ENCODE measurements around the gene ZNF577. TPM values are rescaled to one million over a fixed set of nuclear protein-coding genes. Genes with fewer than 3 reads are reported as not detected.
"Not testable (repeated sequence)": the region's sequence is repeated elsewhere in the genome, so short reads cannot be mapped to it uniquely, and the experiment has no call there.

ZNF577 gene
- total RNA-seq, 1 experiment from 2014 or later: 5.4 TPM

DNA sequence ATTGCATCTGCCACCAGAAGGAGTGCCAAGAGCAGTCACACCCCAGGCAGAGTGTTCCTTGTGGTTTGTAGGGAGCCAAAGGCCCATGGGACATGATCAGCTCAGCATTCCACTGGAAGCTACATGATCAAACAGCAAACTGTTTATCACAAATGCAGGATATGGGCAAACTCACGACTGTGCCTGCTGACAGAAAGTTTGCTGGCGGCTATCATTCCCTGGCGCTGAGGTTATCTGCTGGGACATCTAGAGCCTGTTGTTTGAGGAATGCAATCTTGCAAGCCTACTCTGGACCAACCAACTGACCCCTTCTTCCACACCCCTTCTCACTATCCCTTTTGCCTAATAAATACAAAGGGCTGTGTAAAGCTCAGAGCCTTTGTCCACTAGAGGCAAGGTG lies 31.9 kb upstream of the ZNF577 start:
- no peaks in the 10 kb centered on the region for H3K36me3 ChIP-seq (ENCODE audit: low read depth)
- no peak for TF ChIP-seq EZH2 (IDR thresholded peaks at IDR 0.05; ENCODE audit: low read depth)
- TF ChIP-seq, protein P1, sequence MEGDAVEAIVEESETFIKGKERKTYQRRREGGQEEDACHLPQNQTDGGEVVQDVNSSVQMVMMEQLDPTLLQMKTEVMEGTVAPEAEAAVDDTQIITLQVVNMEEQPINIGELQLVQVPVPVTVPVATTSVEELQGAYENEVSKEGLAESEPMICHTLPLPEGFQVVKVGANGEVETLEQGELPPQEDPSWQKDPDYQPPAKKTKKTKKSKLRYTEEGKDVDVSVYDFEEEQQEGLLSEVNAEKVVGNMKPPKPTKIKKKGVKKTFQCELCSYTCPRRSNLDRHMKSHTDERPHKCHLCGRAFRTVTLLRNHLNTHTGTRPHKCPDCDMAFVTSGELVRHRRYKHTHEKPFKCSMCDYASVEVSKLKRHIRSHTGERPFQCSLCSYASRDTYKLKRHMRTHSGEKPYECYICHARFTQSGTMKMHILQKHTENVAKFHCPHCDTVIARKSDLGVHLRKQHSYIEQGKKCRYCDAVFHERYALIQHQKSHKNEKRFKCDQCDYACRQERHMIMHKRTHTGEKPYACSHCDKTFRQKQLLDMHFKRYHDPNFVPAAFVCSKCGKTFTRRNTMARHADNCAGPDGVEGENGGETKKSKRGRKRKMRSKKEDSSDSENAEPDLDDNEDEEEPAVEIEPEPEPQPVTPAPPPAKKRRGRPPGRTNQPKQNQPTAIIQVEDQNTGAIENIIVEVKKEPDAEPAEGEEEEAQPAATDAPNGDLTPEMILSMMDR (conservative IDR thresholded peaks at IDR 0.05): no peak
- H3K4me3 ChIP-seq: no peak overlapping the region
- no peaks in the 10 kb centered on the region for H3K9me2 ChIP-seq (ENCODE audit: insufficient read depth)
- H3K79me2 ChIP-seq (ENCODE audit: low read depth): no peaks in the 10 kb centered on the region
- no peaks in the 10 kb centered on the region for H3K4me1 ChIP-seq (replicated peaks; ENCODE audit: insufficient read depth)
- no peaks in the 10 kb centered on the region for H4K20me1 ChIP-seq (ENCODE audit: insufficient read depth)
- no peak for DNase-seq
- POLR2A ChIA-PET (ENCODE audit: unreplicated experiment): no interaction called here
- no peak overlapping the region for H3K4me2 ChIP-seq
- no peaks in the 10 kb centered on the region for H3K27me3 ChIP-seq (ENCODE audit: insufficient read depth, low read depth)
- no peak overlapping the region for H3K27ac ChIP-seq
- H3F3A ChIP-seq (ENCODE audit: insufficient read depth, low read depth): no peaks in the 10 kb centered on the region
- H3K9me3 ChIP-seq (ENCODE audit: insufficient read depth, low read depth): peaks cover 62% of the 10 kb centered on the region
- CTCF ChIA-PET: no interaction called here
- H2AFZ ChIP-seq: no peak overlapping the region
- intact Hi-C loops (cut with micrococcal nuclease; ENCODE audit: unreplicated experiment): loop anchor here (10.0 kb wide), 1 partner anchor 215 kb away; no protein-coding TSS in a partner anchor
- no TSS peak for BruUV-seq (replicated peaks)

DNA sequence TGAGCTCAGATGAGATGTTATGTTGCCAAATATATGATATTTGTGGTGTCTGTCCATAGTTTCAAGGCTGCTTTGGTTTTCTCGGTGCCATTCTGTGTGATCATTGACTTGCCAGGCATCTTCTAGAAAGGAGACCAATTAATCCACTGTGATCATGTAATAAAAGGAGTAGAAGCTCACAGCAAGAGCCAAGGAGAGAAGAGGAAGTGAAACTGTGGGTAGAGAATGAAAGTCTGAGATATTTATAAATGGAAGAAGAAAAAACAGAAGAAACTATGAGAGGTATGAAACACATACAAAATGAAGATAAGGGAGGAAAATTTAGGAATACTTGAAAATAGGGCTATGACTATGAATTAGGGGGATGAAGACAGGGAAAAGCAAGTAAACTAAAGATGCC lies 28.4 kb upstream of the ZNF577 start:
- no TSS peak for BruUV-seq (replicated peaks)
- Histone ChIP-seq H2AFZ (no peak overlapping the region), H3K27me3 (ENCODE audit: insufficient read depth, low read depth) (no peaks in the 10 kb centered on the region), H3F3A (ENCODE audit: insufficient read depth, low read depth) (no peaks in the 10 kb centered on the region), H3K79me2 (ENCODE audit: low read depth) (no peaks in the 10 kb centered on the region), H3K4me1 (replicated peaks; ENCODE audit: insufficient read depth) (no peaks in the 10 kb centered on the region), H4K20me1 (ENCODE audit: insufficient read depth) (no peaks in the 10 kb centered on the region), H3K9me2 (ENCODE audit: insufficient read depth) (no peaks in the 10 kb centered on the region; the same call in 1 of the 2 replicates), H3K27ac (no peak overlapping the region), H3K36me3 (ENCODE audit: low read depth) (no peaks in the 10 kb centered on the region), H3K9me3 (ENCODE audit: insufficient read depth, low read depth) (peaks cover 69% of the 10 kb centered on the region), H3K4me3 (no peak overlapping the region), H3K4me2 (no peak overlapping the region)
- no peak for TF ChIP-seq EZH2 (IDR thresholded peaks at IDR 0.05; ENCODE audit: low read depth)
- POLR2A ChIA-PET (ENCODE audit: unreplicated experiment): no interaction called here
- no peak for DNase-seq
- intact Hi-C loops (cut with micrococcal nuclease; ENCODE audit: unreplicated experiment): no loop called here
- CTCF ChIA-PET: no interaction called here

DNA sequence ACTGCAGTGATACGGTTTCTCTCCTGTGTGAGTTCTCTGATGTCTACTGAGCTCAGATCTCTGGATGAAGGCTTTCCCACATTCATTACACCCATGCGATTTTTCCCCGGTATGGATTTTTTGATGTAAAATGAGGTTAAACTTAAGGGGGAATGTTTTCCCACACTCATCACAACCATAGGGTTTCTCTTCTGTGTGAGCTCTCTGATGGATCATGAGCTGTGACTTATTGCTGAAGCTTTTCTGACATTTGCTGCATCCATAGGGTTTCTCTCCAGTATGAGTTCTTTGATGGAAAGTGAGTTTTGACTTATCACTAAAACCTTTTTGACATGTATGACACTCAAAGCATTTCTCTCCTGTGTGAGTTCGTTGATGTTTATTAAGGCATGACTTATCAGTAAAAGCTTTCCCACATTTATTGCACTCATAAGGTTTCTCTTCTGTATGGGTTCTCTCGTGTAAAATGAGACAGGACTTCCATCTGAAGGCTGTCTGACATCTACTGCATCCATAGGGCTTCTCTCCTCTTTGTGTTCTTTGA lies 27.6 kb upstream of the ZNF577 start:
- no TSS peak for BruUV-seq (replicated peaks)

DNA sequence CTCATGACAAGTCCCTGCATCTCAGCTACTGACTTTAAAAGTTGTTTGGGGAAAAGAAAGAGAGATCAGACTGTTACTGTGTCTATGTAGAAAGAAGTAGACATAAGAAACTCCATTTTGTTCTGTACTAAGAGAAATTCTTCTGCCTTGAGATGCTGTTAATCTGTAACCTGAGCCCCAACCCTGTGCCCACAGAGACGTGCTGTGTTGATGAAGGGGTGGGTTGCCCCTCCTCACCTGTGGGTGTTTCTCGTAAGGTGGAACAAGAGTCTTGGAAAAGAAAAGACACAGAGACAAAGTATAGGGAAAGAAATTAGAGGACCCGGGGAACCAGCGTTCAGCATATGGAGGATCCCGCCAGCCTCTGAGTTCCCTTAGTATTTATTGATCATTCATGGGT lies 20.2 kb upstream of the ZNF577 start:
- H2AFZ ChIP-seq: 0 out of 2 replicates have a peak overlapping the region, but pooled peaks have one; percentile 30
- H3K9me3 ChIP-seq (ENCODE audit: insufficient read depth, low read depth): peaks cover 35% of the 10 kb centered on the region
- H3K36me3 ChIP-seq (ENCODE audit: low read depth); H3K4me2 ChIP-seq; H3K27ac ChIP-seq; DNase-seq; H4K20me1 ChIP-seq (ENCODE audit: insufficient read depth); POLR2A ChIA-PET (ENCODE audit: unreplicated experiment); intact Hi-C loops (cut with micrococcal nuclease; ENCODE audit: unreplicated experiment); H3F3A ChIP-seq (ENCODE audit: insufficient read depth, low read depth); H3K4me1 ChIP-seq (replicated peaks; ENCODE audit: insufficient read depth); H3K4me3 ChIP-seq; H3K27me3 ChIP-seq (ENCODE audit: insufficient read depth, low read depth); BruUV-seq (replicated peaks); H3K9me2 ChIP-seq (ENCODE audit: insufficient read depth); CTCF ChIA-PET: not testable (repeated sequence)
- H3K79me2 ChIP-seq (ENCODE audit: low read depth): peaks cover 17% of the 10 kb centered on the region

More for the DNA sequence above, 27.6 kb upstream of the ZNF577 start:
- H3K27ac ChIP-seq: no peak overlapping the region
- H3K27me3 ChIP-seq (ENCODE audit: insufficient read depth, low read depth): no peaks in the 10 kb centered on the region
- H3F3A ChIP-seq (ENCODE audit: insufficient read depth, low read depth): no peaks in the 10 kb centered on the region
- H3K4me1 ChIP-seq (replicated peaks; ENCODE audit: insufficient read depth): no peaks in the 10 kb centered on the region
- no peaks in the 10 kb centered on the region for H3K36me3 ChIP-seq (ENCODE audit: low read depth)
- H3K9me3 ChIP-seq (ENCODE audit: insufficient read depth, low read depth): peaks cover 64% of the 10 kb centered on the region
- ChIA-PET CTCF (no interaction called here), POLR2A (ENCODE audit: unreplicated experiment) (no interaction called here)
- intact Hi-C loops (cut with micrococcal nuclease; ENCODE audit: unreplicated experiment): no loop called here
- H3K9me2 ChIP-seq (ENCODE audit: insufficient read depth): no peaks in the 10 kb centered on the region; the same call in 1 of the 2 replicates
- no peak overlapping the region for H2AFZ ChIP-seq
- H3K4me3 ChIP-seq: no peak overlapping the region
- no peaks in the 10 kb centered on the region for H4K20me1 ChIP-seq (ENCODE audit: insufficient read depth)
- H3K79me2 ChIP-seq (ENCODE audit: low read depth): no peaks in the 10 kb centered on the region
- DNase-seq: no peak
- TF ChIP-seq, protein P1 (conservative IDR thresholded peaks at IDR 0.05): no peak
- TF ChIP-seq EZH2 (IDR thresholded peaks at IDR 0.05; ENCODE audit: low read depth): no peak
- no peak overlapping the region for H3K4me2 ChIP-seq

DNA sequence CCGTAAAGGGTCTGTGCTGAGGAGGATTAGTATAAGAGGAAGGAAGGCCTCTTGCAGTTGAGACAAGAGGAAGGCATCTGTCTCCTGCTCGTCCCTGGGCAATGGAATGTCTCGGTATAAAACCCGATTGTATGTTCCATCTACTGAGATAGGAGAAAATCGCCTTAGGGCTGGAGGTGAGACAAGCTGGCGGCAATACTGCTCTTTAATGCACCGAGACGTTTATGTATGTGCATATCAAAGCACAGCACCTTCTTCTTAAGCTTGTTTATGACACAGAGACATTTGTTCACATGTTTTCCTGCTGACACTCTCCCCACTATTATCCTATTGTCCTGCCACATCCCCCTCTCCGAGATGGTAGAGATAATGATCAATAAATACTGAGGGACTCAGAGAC lies 18.4 kb upstream of the ZNF577 start:
- DNase-seq; H3K4me1 ChIP-seq (replicated peaks; ENCODE audit: insufficient read depth); H3K9me2 ChIP-seq (ENCODE audit: insufficient read depth); H4K20me1 ChIP-seq (ENCODE audit: insufficient read depth); H3K27ac ChIP-seq; BruUV-seq (replicated peaks); H3K4me3 ChIP-seq; intact Hi-C loops (cut with micrococcal nuclease; ENCODE audit: unreplicated experiment); POLR2A ChIA-PET (ENCODE audit: unreplicated experiment); H3F3A ChIP-seq (ENCODE audit: insufficient read depth, low read depth); H3K27me3 ChIP-seq (ENCODE audit: insufficient read depth, low read depth); CTCF ChIA-PET; H2AFZ ChIP-seq; H3K4me2 ChIP-seq: not testable (repeated sequence)
- Histone ChIP-seq H3K36me3 (ENCODE audit: low read depth) (peaks cover 16% of the 10 kb centered on the region), H3K9me3 (ENCODE audit: insufficient read depth, low read depth) (peaks cover 38% of the 10 kb centered on the region), H3K79me2 (ENCODE audit: low read depth) (peaks cover 36% of the 10 kb centered on the region)

DNA sequence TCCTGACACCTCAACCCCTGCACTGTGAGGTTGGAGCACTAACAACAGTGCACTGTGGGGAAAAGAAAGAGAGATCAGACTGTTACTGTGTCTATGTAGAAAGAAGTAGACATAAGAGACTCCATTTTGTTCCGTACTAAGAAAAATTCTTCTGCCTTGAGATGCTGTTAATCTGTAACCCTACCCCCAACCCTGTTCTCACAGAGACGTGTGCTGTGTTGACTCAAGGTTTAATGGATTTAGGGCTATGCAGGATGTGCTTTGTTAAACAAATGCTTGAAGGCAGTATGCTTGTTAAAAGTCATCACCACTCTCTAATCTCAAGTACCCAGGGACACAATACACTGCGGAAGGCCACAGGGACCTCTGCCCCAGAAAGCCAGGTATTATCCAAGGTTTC lies 17.9 kb upstream of the ZNF577 start:
- H4K20me1 ChIP-seq (ENCODE audit: insufficient read depth); CTCF ChIA-PET; DNase-seq; H3K27me3 ChIP-seq (ENCODE audit: insufficient read depth, low read depth); H3K27ac ChIP-seq; H3K4me1 ChIP-seq (replicated peaks; ENCODE audit: insufficient read depth); H3K9me2 ChIP-seq (ENCODE audit: insufficient read depth); H3F3A ChIP-seq (ENCODE audit: insufficient read depth, low read depth); POLR2A ChIA-PET (ENCODE audit: unreplicated experiment); H3K4me2 ChIP-seq; H3K4me3 ChIP-seq; H2AFZ ChIP-seq; BruUV-seq (replicated peaks): not testable (repeated sequence)
- Histone ChIP-seq H3K36me3 (ENCODE audit: low read depth) (peaks cover 20% of the 10 kb centered on the region), H3K9me3 (ENCODE audit: insufficient read depth, low read depth) (peaks cover 43% of the 10 kb centered on the region), H3K79me2 (ENCODE audit: low read depth) (peaks cover 39% of the 10 kb centered on the region)
- intact Hi-C loops (cut with micrococcal nuclease; ENCODE audit: unreplicated experiment): loop anchor here (1.0 kb wide), 1 partner anchor 81 kb away; the partner anchor contains the start of gene ZNF350
